KMS-11 (cell line): ENCODE data around the gene YKT6.

Experiments used
- H2AFZ ChIP-seq: fragments of 200-600 bp; sonication (generic); 2 replicates; pipeline ENCODE4 v1.6.1; 2016; ENCODE audit warnings: antibody characterized with exemption, mixed run types, low read depth
- H3K27ac ChIP-seq: fragments of 200-600 bp; sonication (generic); 2 replicates; pipeline ENCODE4 v1.6.1; 2016; ENCODE audit warnings: mild to moderate bottlenecking, mixed run types
- H3K27me3 ChIP-seq: fragments of 200-600 bp; sonication (generic); 2 replicates; pipeline ENCODE4 v1.6.1; 2017; ENCODE audit warnings: mild to moderate bottlenecking, low read depth, mixed run types, moderate library complexity; ENCODE audit not compliant: insufficient read depth
- H3K36me3 ChIP-seq: fragments of 200-600 bp; sonication (generic); 2 replicates; pipeline ENCODE4 v1.6.1; 2017; ENCODE audit warnings: mild to moderate bottlenecking, mixed run types; ENCODE audit not compliant: insufficient read depth
- H3K4me1 ChIP-seq: fragments of 200-600 bp; sonication (generic); 2 replicates; pipeline ENCODE4 v1.6.1; 2016; ENCODE audit warnings: mild to moderate bottlenecking, low read depth, mixed run types; ENCODE audit not compliant: poor library complexity, severe bottlenecking
- H3K4me2 ChIP-seq: fragments of 200-600 bp; sonication (generic); 2 replicates; pipeline ENCODE4 v1.7.0; 2016; ENCODE audit warnings: mild to moderate bottlenecking, mixed run types
- H3K4me3 ChIP-seq: fragments of 200-600 bp; sonication (generic); IDR thresholded peaks from 2 replicates; pipeline ENCODE4 v1.6.1; 2017; ENCODE audit warnings: low read depth, low read length, mixed read lengths; ENCODE audit not compliant: insufficient read depth
- H3K79me2 ChIP-seq: fragments of 200-600 bp; sonication (generic); 2 replicates; pipeline ENCODE4 v1.6.1; 2016; ENCODE audit warnings: low read depth, mixed run types; ENCODE audit not compliant: insufficient read depth
- H3K9ac ChIP-seq: fragments of 200-600 bp; sonication (generic); 2 replicates; pipeline ENCODE4 v1.6.1; 2016; ENCODE audit warnings: mild to moderate bottlenecking, mixed run types
- H4K20me1 ChIP-seq: fragments of 200-600 bp; sonication (generic); 2 replicates; pipeline ENCODE4 v1.6.1; 2016; ENCODE audit warnings: mild to moderate bottlenecking, mixed run types; ENCODE audit not compliant: insufficient read depth
- TF ChIP-seq, protein P1 (sequence below): fragments of 200-600 bp; sonication (generic); conservative IDR thresholded peaks from 2 replicates; pipeline ENCODE4 v1.6.1; 2017; ENCODE audit warnings: low read depth, mild to moderate bottlenecking, antibody characterized with exemption, low read length, moderate library complexity, mixed read lengths

The YKT6 gene

DNA sequence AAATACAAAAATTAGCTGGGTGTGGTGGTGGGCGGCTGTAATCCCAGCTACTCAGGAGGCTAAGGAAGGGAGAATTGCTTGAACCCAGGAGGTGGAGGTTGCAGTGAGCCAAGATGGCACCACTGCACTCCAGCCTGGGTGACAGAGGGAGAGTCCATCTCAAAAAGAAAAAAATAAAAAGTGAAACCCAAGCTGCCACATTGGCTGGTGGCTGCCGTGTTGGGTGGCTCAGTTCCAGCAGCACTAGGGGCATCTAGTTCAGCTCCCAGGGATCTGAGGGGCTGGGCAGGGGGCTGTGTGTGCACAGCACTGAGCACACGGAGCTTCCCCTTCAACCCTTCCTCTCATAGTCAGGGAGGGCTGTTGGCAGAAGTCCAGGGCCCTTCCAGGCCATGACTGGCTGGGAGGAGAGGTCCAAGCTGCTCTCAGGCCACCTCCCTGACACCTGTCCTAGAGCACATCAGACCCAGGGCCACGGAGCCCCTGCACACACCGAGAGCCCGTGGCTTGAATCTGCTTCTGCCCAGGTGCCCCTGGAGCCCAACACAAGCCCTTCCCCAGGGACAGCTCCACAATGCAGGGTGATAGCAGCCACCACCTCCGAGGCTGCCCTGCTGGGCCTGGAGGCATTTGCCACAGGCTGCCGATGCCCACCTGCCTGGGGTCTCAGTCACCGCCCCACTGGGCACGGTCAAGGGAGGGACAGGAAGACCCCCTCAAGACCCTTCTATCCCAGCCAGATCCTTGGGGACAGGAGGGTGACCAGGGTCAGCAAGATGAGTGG, 47.3 kb downstream of the YKT6 start:
- Histone ChIP-seq H3K27ac (no peak overlapping the region), H3K4me3 (no peak overlapping the region), H3K9ac (no peak overlapping the region), H3K4me1 (no peaks in the 10 kb centered on the region), H3K4me2 (no peak overlapping the region), H3K27me3 (no peaks in the 10 kb centered on the region), H3K79me2 (no peaks in the 10 kb centered on the region), H4K20me1 (no peaks in the 10 kb centered on the region), H2AFZ (no peak overlapping the region), H3K36me3 (no peaks in the 10 kb centered on the region)
- TF ChIP-seq, protein P1, sequence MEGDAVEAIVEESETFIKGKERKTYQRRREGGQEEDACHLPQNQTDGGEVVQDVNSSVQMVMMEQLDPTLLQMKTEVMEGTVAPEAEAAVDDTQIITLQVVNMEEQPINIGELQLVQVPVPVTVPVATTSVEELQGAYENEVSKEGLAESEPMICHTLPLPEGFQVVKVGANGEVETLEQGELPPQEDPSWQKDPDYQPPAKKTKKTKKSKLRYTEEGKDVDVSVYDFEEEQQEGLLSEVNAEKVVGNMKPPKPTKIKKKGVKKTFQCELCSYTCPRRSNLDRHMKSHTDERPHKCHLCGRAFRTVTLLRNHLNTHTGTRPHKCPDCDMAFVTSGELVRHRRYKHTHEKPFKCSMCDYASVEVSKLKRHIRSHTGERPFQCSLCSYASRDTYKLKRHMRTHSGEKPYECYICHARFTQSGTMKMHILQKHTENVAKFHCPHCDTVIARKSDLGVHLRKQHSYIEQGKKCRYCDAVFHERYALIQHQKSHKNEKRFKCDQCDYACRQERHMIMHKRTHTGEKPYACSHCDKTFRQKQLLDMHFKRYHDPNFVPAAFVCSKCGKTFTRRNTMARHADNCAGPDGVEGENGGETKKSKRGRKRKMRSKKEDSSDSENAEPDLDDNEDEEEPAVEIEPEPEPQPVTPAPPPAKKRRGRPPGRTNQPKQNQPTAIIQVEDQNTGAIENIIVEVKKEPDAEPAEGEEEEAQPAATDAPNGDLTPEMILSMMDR = no peak

DNA sequence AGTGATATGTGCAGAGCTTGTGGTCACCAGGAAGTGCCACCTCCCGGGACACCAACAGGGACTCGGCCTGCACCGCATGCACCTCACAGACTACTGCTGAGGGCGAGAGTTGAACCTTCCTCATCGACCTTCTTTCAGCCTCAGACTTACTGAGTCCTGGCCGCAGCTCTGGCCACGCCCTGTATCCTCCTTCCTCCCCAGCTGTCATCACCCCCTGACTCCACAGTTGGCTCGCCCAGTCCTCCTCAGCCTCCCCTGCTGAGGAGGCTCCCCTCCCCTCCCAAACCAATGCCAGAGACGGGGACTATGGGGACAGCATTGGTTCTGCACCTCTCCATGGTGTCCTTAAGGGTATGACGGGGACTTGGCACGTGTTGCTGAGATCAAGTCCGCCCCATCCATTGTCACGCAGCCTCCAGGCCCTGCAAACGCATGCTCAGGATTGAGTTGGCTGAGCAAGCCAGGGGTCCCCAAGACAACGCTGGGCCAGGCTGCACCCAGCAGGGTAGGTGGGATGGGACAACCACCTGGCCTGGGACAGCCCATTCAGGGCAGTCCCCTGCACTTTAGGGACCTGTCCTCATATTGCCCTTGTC, 49.0 kb downstream of the YKT6 start:
- TF ChIP-seq, protein P1 = no peak
- H3K27me3 ChIP-seq = no peaks in the 10 kb centered on the region
- no peaks in the 10 kb centered on the region for H3K79me2 ChIP-seq
- H3K4me1 ChIP-seq = no peaks in the 10 kb centered on the region
- no peak overlapping the region for H3K4me3 ChIP-seq
- no peak overlapping the region for H2AFZ ChIP-seq
- H4K20me1 ChIP-seq = no peaks in the 10 kb centered on the region
- H3K27ac ChIP-seq = no peak overlapping the region
- no peaks in the 10 kb centered on the region for H3K36me3 ChIP-seq
- no peak overlapping the region for H3K4me2 ChIP-seq
- no peak overlapping the region for H3K9ac ChIP-seq

DNA sequence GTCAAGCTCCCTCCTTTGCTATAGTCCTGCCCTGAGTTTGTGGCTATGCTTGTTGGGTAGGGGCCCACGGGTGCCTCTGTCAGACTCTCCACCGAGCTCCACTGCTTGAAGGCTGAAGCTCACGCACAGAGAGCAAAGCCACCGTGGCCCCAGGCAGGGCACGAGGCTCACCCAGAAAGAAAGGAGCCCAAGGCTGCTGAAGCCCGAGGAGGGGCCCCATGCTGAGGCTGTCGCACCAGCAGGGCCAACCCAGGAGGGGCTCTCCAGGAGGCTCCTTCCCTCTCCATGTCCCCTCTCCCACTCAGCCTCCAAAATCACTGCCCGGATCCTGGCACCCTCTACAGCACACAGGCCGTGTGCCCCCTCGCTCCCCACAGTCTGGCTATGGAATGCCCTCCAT, 50.5 kb downstream of the YKT6 start:
- no peak overlapping the region for H3K9ac ChIP-seq
- no peak overlapping the region for H2AFZ ChIP-seq
- TF ChIP-seq, protein P1 = no peak
- H4K20me1 ChIP-seq = no peaks in the 10 kb centered on the region
- no peak overlapping the region for H3K4me3 ChIP-seq
- no peak overlapping the region for H3K4me2 ChIP-seq
- no peaks in the 10 kb centered on the region for H3K79me2 ChIP-seq
- no peaks in the 10 kb centered on the region for H3K27me3 ChIP-seq
- no peak overlapping the region for H3K27ac ChIP-seq
- no peaks in the 10 kb centered on the region for H3K36me3 ChIP-seq
- no peaks in the 10 kb centered on the region for H3K4me1 ChIP-seq

DNA sequence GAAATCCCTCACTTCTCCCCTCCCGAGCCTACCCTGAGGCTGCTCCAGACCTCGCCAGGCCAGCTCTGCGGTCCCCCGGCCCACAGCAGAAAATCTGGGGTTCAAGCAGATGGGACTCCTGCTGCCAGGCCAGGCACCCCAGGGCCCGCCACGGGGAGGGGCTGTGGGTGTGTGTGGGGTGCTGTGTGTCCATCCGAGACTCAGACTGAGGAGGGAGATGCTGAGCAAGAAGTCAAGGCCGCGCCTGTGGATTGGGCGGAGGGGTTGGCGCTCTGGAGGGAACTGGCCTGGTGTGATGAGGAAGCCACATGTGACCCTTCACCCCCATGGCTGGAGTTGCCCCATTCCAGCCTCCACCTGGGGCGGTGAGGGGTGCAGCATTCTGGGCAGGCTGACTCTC, 51.1 kb downstream of the YKT6 start:
- Histone ChIP-seq H3K27me3 (no peaks in the 10 kb centered on the region), H3K9ac (no peak overlapping the region), H3K4me3 (no peak overlapping the region), H3K36me3 (no peaks in the 10 kb centered on the region), H3K4me1 (no peaks in the 10 kb centered on the region), H2AFZ (no peak overlapping the region), H3K4me2 (no peak overlapping the region), H3K79me2 (no peaks in the 10 kb centered on the region), H4K20me1 (no peaks in the 10 kb centered on the region), H3K27ac (no peak overlapping the region)
- TF ChIP-seq, protein P1 = no peak
